Trophoblast cell (in vitro differentiated cells and primary cell): ENCODE data around the gene ZBTB7A.
A peak's percentile ranks its signal among the peaks of the same experiment; 100 is the strongest.

Experiments used
- DNase-seq, 2 donors: peaks; one replicate each; pipeline ENCODE4 v3.0.0-alpha.2; 2016
- H2AFZ ChIP-seq: 2 replicates; pipeline ENCODE4 v1.6.1; 2013; ENCODE audit warnings: low read length, moderate library complexity, mild to moderate bottlenecking; ENCODE audit not compliant: insufficient read depth, poor library complexity
- H2AK5ac ChIP-seq: 2 replicates; pipeline ENCODE4 v1.6.1; 2013; ENCODE audit warnings: mild to moderate bottlenecking, low read length
- H2BK120ac ChIP-seq: 2 replicates; pipeline ENCODE4 v1.6.1; 2013; ENCODE audit warnings: low read length, mild to moderate bottlenecking, moderate library complexity; ENCODE audit not compliant: insufficient read depth, poor library complexity
- H2BK12ac ChIP-seq: 2 replicates; pipeline ENCODE4 v1.6.1; 2013; ENCODE audit warnings: mild to moderate bottlenecking, low read length, moderate library complexity
- H2BK5ac ChIP-seq: 2 replicates; pipeline ENCODE4 v1.6.1; 2013; ENCODE audit warnings: low read length, low read depth, moderate library complexity, mild to moderate bottlenecking; ENCODE audit not compliant: poor library complexity
- H3K14ac ChIP-seq: 2 replicates; pipeline ENCODE4 v1.6.1; 2013; ENCODE audit warnings: mild to moderate bottlenecking, low read length
- H3K18ac ChIP-seq: 2 replicates; pipeline ENCODE4 v1.6.1; 2013; ENCODE audit warnings: mild to moderate bottlenecking, low read length
- H3K23ac ChIP-seq: 2 replicates; pipeline ENCODE4 v1.6.1; 2013; ENCODE audit warnings: low read length
- H3K27ac ChIP-seq: 2 replicates; pipeline ENCODE4 v1.5.1; 2013; ENCODE audit warnings: low read depth, mild to moderate bottlenecking, inconsistent platforms, low read length, moderate library complexity
- H3K27me3 ChIP-seq: 2 replicates; pipeline ENCODE4 v1.6.1; 2013; ENCODE audit warnings: inconsistent platforms, mild to moderate bottlenecking, low read length, moderate library complexity; ENCODE audit not compliant: insufficient read depth
- H3K36me3 ChIP-seq, 2 experiments: 1 replicate in 1 of 2; 2 replicates in 1 of 2; pipeline ENCODE4 v1.6.1; 2013; ENCODE audit warnings: low read length in 2 of 2, mild to moderate bottlenecking in 2 of 2, moderate library complexity in 1 of 2; ENCODE audit not compliant: insufficient read depth in 2 of 2, control insufficient read depth in 1 of 2
- H3K4ac ChIP-seq: 2 replicates; pipeline ENCODE4 v1.6.1; 2013; ENCODE audit warnings: low read depth, mild to moderate bottlenecking, low read length, moderate library complexity
- H3K4me1 ChIP-seq, 2 experiments: 1 replicate in 1 of 2; 2 replicates in 1 of 2; pipeline ENCODE4 v1.6.1; 2013; ENCODE audit warnings: low read length in 2 of 2, mild to moderate bottlenecking in 2 of 2, moderate library complexity in 1 of 2; ENCODE audit not compliant: insufficient read depth in 2 of 2, control insufficient read depth in 1 of 2
- H3K4me2 ChIP-seq: 2 replicates; pipeline ENCODE4 v1.6.1; 2013; ENCODE audit warnings: inconsistent platforms, mild to moderate bottlenecking, low read length, moderate library complexity
- H3K4me3 ChIP-seq: 2 replicates; pipeline ENCODE4 v1.5.1; 2013; ENCODE audit warnings: mild to moderate bottlenecking, low read depth, low read length, inconsistent platforms
- H3K79me1 ChIP-seq: one replicate; pipeline ENCODE4 v1.6.1; 2013; ENCODE audit warnings: low read length
- H3K79me2 ChIP-seq: 2 replicates; pipeline ENCODE4 v1.6.1; 2013; ENCODE audit warnings: low read length, mild to moderate bottlenecking; ENCODE audit not compliant: control insufficient read depth, insufficient read depth, poor library complexity
- H3K9ac ChIP-seq: 2 replicates; pipeline ENCODE4 v1.6.1; 2013; ENCODE audit warnings: mild to moderate bottlenecking, low read length
- H3K9me3 ChIP-seq: 2 replicates; pipeline ENCODE4 v1.6.1; 2013; ENCODE audit warnings: low read depth, mild to moderate bottlenecking, control low read depth, inconsistent platforms, low read length; ENCODE audit not compliant: insufficient read depth
- H4K12ac ChIP-seq: 2 replicates; pipeline ENCODE4 v1.6.1; 2013; ENCODE audit warnings: low read depth, mild to moderate bottlenecking, low read length, moderate library complexity
- H4K8ac ChIP-seq: 2 replicates; pipeline ENCODE4 v1.6.1; 2013; ENCODE audit warnings: low read depth, mild to moderate bottlenecking, low read length, moderate library complexity
- H4K91ac ChIP-seq: one replicate; pipeline ENCODE4 v1.6.1; 2013; ENCODE audit warnings: low read depth, mild to moderate bottlenecking, low read length, moderate library complexity
- WGBS: extraction: QIAGEN DNeasy Blood & Tissue Kit; methylation state at CpG from one replicate; pipeline ENCODE4 v1.1.7; 2013; ENCODE audit warnings: missing lambda C conversion rate; ENCODE audit not compliant: insufficient read length, insufficient coverage; ENCODE audit errors: extremely low coverage; 5-methylcytosine and 5-hydroxymethylcytosine counted together

ZBTB7A gene

GRCh38 chr19:4015705-4016402 is 50.8 kb downstream of the ZBTB7A start:
- peak overlapping the region; percentile 21 for H3K9ac ChIP-seq
- peak overlapping the region; percentile 76 for H3K18ac ChIP-seq
- H4K8ac ChIP-seq: peak overlapping the region; percentile 53
- H4K91ac ChIP-seq: peak overlapping the region; percentile 65
- H3K23ac ChIP-seq: no peak overlapping the region
- H3K36me3 ChIP-seq: peaks cover 48 to 49% of the 10 kb centered on the region in 2 experiments
- H2AFZ ChIP-seq: no peak overlapping the region
- peak overlapping the region; percentile 29 for H3K4ac ChIP-seq
- no peaks in the 10 kb centered on the region for H3K27me3 ChIP-seq
- WGBS: no CpG with 5 or more reads among the region's 37 CpGs
- peaks cover 11% of the 10 kb centered on the region for H3K79me2 ChIP-seq
- peak overlapping the region; percentile 80 for H2BK5ac ChIP-seq
- peak overlapping the region; percentile 26 for H2BK12ac ChIP-seq
- peaks cover 28 to 34% of the 10 kb centered on the region in 2 experiments for H3K4me1 ChIP-seq
- H3K14ac ChIP-seq: peak overlapping the region; percentile 52
- H3K27ac ChIP-seq: peak overlapping the region; percentile 79
- H4K12ac ChIP-seq: no peak overlapping the region
- H3K79me1 ChIP-seq: peaks cover 16% of the 10 kb centered on the region
- peak overlapping the region; percentile 51 for H2AK5ac ChIP-seq
- peak overlapping the region; percentile 65 for H2BK120ac ChIP-seq
- H3K4me2 ChIP-seq: peak overlapping the region; percentile 39
- no peak overlapping the region for H3K4me3 ChIP-seq
- no peaks in the 10 kb centered on the region for H3K9me3 ChIP-seq
- no peak for DNase-seq

GRCh38 chr19:4014541-4015491 is 51.9 kb downstream of the ZBTB7A start:
- Histone ChIP-seq H3K27ac (peak overlapping the region; percentile 79), H2AFZ (no peak overlapping the region), H3K4ac (peak overlapping the region; percentile 2), H3K23ac (no peak overlapping the region), H2BK5ac (peak overlapping the region; percentile 80), H3K27me3 (no peaks in the 10 kb centered on the region), H3K79me2 (peaks cover 16% of the 10 kb centered on the region), H3K4me1 (peaks cover 34% of the 10 kb centered on the region in 2 experiments), H3K9me3 (no peaks in the 10 kb centered on the region), H2BK12ac (peak overlapping the region; percentile 5), H3K4me3 (no peak overlapping the region), H2BK120ac (peak overlapping the region; percentile 65), H3K9ac (peak overlapping the region; percentile 15), H3K18ac (peak overlapping the region; percentile 6), H4K91ac (peak overlapping the region; percentile 65), H3K36me3 (peaks cover 51 to 55% of the 10 kb centered on the region in 2 experiments), H4K8ac (peak overlapping the region; percentile 53), H3K79me1 (peaks cover 16% of the 10 kb centered on the region), H2AK5ac (peak overlapping the region; percentile 25), H3K4me2 (peak overlapping the region; percentile 39), H3K14ac (peak overlapping the region; percentile 5), H4K12ac (peak overlapping the region; percentile 1)
- no CpG with 5 or more reads among the region's 25 CpGs for WGBS
- no peak for DNase-seq

GRCh38 chr19:4013886-4014540 is 52.7 kb downstream of the ZBTB7A start:
- H3K36me3 ChIP-seq: peaks cover 47 to 55% of the 10 kb centered on the region in 2 experiments
- no peak overlapping the region for H3K18ac ChIP-seq
- no peak overlapping the region for H2BK120ac ChIP-seq
- no peak overlapping the region for H4K8ac ChIP-seq
- H3K4me2 ChIP-seq: no peak overlapping the region
- no peak overlapping the region for H2BK5ac ChIP-seq
- no peak overlapping the region for H3K27ac ChIP-seq
- no CpG with 5 or more reads among the region's 20 CpGs for WGBS
- H4K91ac ChIP-seq: no peak overlapping the region
- H3K79me1 ChIP-seq: peaks cover 13% of the 10 kb centered on the region
- H4K12ac ChIP-seq: no peak overlapping the region
- H3K4ac ChIP-seq: peak overlapping the region; percentile 2
- H3K27me3 ChIP-seq: no peaks in the 10 kb centered on the region
- H2BK12ac ChIP-seq: no peak overlapping the region
- H3K9me3 ChIP-seq: no peaks in the 10 kb centered on the region
- peaks cover 20% of the 10 kb centered on the region for H3K79me2 ChIP-seq
- no peak overlapping the region for H2AK5ac ChIP-seq
- H3K14ac ChIP-seq: no peak overlapping the region
- no peak overlapping the region for H3K23ac ChIP-seq
- peaks cover 32 to 38% of the 10 kb centered on the region in 2 experiments for H3K4me1 ChIP-seq
- no peak overlapping the region for H2AFZ ChIP-seq
- H3K4me3 ChIP-seq: no peak overlapping the region
- DNase-seq: no peak
- no peak overlapping the region for H3K9ac ChIP-seq

- Histone ChIP-seq H3K79me2 (peaks cover 28% of the 10 kb centered on the region), H4K91ac (no peak overlapping the region), H2BK5ac (no peak overlapping the region), H3K27me3 (no peaks in the 10 kb centered on the region), H2BK12ac (no peak overlapping the region), H3K18ac (no peak overlapping the region), H3K23ac (no peak overlapping the region), H3K27ac (no peak overlapping the region), H3K4ac (no peak overlapping the region), H2AFZ (no peak overlapping the region), H3K79me1 (peaks cover 14% of the 10 kb centered on the region), H4K12ac (no peak overlapping the region), H3K9ac (no peak overlapping the region), H4K8ac (no peak overlapping the region), H3K9me3 (no peaks in the 10 kb centered on the region), H3K14ac (no peak overlapping the region), H3K4me1 (peaks cover 36 to 46% of the 10 kb centered on the region in 2 experiments), H3K4me2 (no peak overlapping the region), H2AK5ac (no peak overlapping the region), H3K4me3 (no peak overlapping the region), H3K36me3 (peaks cover 42 to 50% of the 10 kb centered on the region in 2 experiments), H2BK120ac (no peak overlapping the region)
- WGBS: no CpG with 5 or more reads among the region's 33 CpGs
- no peak for DNase-seq
Observed at GRCh38 chr19:4012975-4013634, 53.6 kb downstream of the ZBTB7A start.
